Measurements from ENCODE around the gene FTSJ1. TPM values are rescaled to one million over a fixed set of nuclear protein-coding genes. Genes with fewer than 3 reads are reported as not detected.

Gene FTSJ1
- total RNA-seq, 1 experiment from 2014 or later: 49.4 TPM

- no peak for TF ChIP-seq CTCF (conservative IDR thresholded peaks at IDR 0.05)
- no peak overlapping the region for H4K8ac ChIP-seq (replicated peaks; ENCODE audit: insufficient read length, low read depth, low read length)
Observed at GRCh38 chrX:48459483-48459882, 16.5 kb upstream of the FTSJ1 start.

More at GRCh38 chrX:48459483-48459882, 16.5 kb upstream of the FTSJ1 start:
- Histone ChIP-seq H2AK5ac (ENCODE audit: insufficient read length, low read length) (no peak overlapping the region), H3T11ph (ENCODE audit: low read length) (no peak overlapping the region), H3K4me2 (ENCODE audit: insufficient read depth, insufficient read length, low read length) (no peak overlapping the region), H3K4ac (ENCODE audit: low read depth, low read length) (no peak overlapping the region), H3K14ac (ENCODE audit: insufficient read depth, low read length) (no peak overlapping the region), H3K79me1 (ENCODE audit: insufficient read depth, low read depth, low read length, poor library complexity, severe bottlenecking) (no peaks in the 10 kb centered on the region), H3K27ac (ENCODE audit: insufficient read length, low read depth, low read length) (no peak overlapping the region), H2AFZ (ENCODE audit: low read length) (no peak overlapping the region), H4K5ac (ENCODE audit: insufficient read length, low read depth, low read length) (no peak overlapping the region), H3K9ac (ENCODE audit: extremely low read depth, insufficient read length, low read length) (no peak overlapping the region), H3K23me2 (ENCODE audit: insufficient read length, low read depth, low read length, poor library complexity, severe bottlenecking) (no peaks in the 10 kb centered on the region), H3K4me1 (ENCODE audit: insufficient read depth, low read length) (no peaks in the 10 kb centered on the region), H3K27me3 (ENCODE audit: insufficient read depth, low read length) (no peaks in the 10 kb centered on the region), H2BK120ac (ENCODE audit: low read depth, low read length, poor library complexity, severe bottlenecking) (no peak overlapping the region), H3K18ac (ENCODE audit: insufficient read length, low read depth, low read length) (no peak overlapping the region), H4K20me1 (ENCODE audit: control insufficient read depth, insufficient read depth, insufficient read length) (no peaks in the 10 kb centered on the region), H2BK15ac (ENCODE audit: low read depth, low read length) (no peak overlapping the region), H2BK5ac (ENCODE audit: insufficient read length, low read length) (no peak overlapping the region), H3K23ac (ENCODE audit: insufficient read length, low read depth, low read length) (no peak overlapping the region), H3K56ac (ENCODE audit: insufficient read length, low read depth, low read length) (no peak overlapping the region), H3K9me3 (ENCODE audit: control insufficient read depth, low read depth, low read length) (peaks cover 40% of the 10 kb centered on the region), H2BK12ac (ENCODE audit: insufficient read length, low read depth, low read length) (no peak overlapping the region), H3K79me2 (ENCODE audit: insufficient read depth, low read length) (no peaks in the 10 kb centered on the region), H4K91ac (ENCODE audit: insufficient read length, low read depth, low read length) (no peak overlapping the region), H2BK20ac (ENCODE audit: low read depth, low read length, poor library complexity, severe bottlenecking) (no peak overlapping the region)
- Mint-ChIP-seq H3K27ac (no peak overlapping the region), H3K27me3 (ENCODE audit: low read depth) (no peaks in the 10 kb centered on the region), H3K4me3 (no peak overlapping the region; a peak in 1 of 5 replicates), H3K4me1 (no peaks in the 10 kb centered on the region), H3K36me3 (ENCODE audit: insufficient read depth in 1 of 3, low read depth in 3 of 3) (peaks cover 35 to 46% (median 44%) of the 10 kb centered on the region in 3 experiments), H3K9me3 (peaks cover 68 to 73% of the 10 kb centered on the region in 2 experiments)
- no peak for DNase-seq
- WGBS (ENCODE audit: extremely low coverage, insufficient read length, low lambda C conversion rate): no CpG with 5 or more reads among the region's 6 CpGs

Measured in H9 (cell line).